ENCODE measurements around the gene PIP5K1B. TPM values are rescaled to one million over a fixed set of nuclear protein-coding genes. Genes with fewer than 3 reads are reported as not detected.

PIP5K1B gene
- total RNA-seq, 1 experiment from 2014 or later, result not detected

DNA sequence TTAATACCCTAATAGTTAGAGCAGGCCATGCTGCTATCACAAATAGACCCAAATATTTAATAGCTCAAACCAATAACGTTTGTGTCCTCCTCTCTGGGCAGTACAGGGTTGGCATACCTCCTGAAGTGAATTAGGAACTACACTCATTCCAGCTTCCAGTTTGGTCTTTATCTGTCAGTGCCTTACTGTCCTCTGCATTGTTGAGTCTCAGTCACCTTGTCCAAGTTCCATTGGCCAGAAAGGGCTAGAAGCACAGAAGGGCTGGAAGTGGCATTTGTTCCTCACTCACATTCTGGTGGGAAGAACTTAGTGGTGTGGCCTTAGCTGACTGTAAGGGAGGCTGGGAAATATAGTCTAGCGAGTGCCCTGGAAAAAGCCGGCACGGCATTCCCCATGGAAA is 341.7 kb downstream of the PIP5K1B start:
- Histone ChIP-seq H3K9me3 (ENCODE audit: control insufficient read depth, insufficient read depth, low read depth, low read length) (no peaks in the 10 kb centered on the region), H3K36me3 (ENCODE audit: control insufficient read depth, insufficient read depth, low read length) (no peaks in the 10 kb centered on the region), H3K27me3 (ENCODE audit: control insufficient read depth, insufficient read depth, low read length) (no peaks in the 10 kb centered on the region), H3K4me3 (ENCODE audit: low read depth in 2 of 2, low read length in 2 of 2) (no peak overlapping the region), H3K4me1 (ENCODE audit: control insufficient read depth, insufficient read depth, low read length) (no peaks in the 10 kb centered on the region), H3K27ac (ENCODE audit: low read length) (no peak overlapping the region)
- intact Hi-C loops (cut with micrococcal nuclease; ENCODE audit: unreplicated experiment), result no loop called here
- CTCF ChIA-PET, result no interaction called here
- POLR2A ChIA-PET, result no interaction called here
- TF ChIP-seq, protein P1, sequence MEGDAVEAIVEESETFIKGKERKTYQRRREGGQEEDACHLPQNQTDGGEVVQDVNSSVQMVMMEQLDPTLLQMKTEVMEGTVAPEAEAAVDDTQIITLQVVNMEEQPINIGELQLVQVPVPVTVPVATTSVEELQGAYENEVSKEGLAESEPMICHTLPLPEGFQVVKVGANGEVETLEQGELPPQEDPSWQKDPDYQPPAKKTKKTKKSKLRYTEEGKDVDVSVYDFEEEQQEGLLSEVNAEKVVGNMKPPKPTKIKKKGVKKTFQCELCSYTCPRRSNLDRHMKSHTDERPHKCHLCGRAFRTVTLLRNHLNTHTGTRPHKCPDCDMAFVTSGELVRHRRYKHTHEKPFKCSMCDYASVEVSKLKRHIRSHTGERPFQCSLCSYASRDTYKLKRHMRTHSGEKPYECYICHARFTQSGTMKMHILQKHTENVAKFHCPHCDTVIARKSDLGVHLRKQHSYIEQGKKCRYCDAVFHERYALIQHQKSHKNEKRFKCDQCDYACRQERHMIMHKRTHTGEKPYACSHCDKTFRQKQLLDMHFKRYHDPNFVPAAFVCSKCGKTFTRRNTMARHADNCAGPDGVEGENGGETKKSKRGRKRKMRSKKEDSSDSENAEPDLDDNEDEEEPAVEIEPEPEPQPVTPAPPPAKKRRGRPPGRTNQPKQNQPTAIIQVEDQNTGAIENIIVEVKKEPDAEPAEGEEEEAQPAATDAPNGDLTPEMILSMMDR (IDR thresholded peaks at IDR 0.05), result no peak
- TF ChIP-seq REST (IDR thresholded peaks at IDR 0.05; ENCODE audit: insufficient read depth in 1 of 2, low read depth in 2 of 2, low read length in 1 of 2) (no peak), TCF7L2 (IDR thresholded peaks at IDR 0.05; ENCODE audit: low read depth, low read length) (no peak), POLR2AphosphoS5 (IDR thresholded peaks at IDR 0.05; ENCODE audit: low read depth, low read length) (no peak), SIN3A (IDR thresholded peaks at IDR 0.05; ENCODE audit: borderline replicate concordance, insufficient read depth, low read depth, low read length) (no peak)
- DNase-seq (ENCODE audit: low read depth, low spot score) (no peak), ATAC-seq (no peak)
- in situ Hi-C loops (cut with HindIII; ENCODE audit: low pct_unique_long_range_greater_than_20kb, low sequenced_read_pairs), result no loop called here
- no TSS peak for BruUV-seq (replicated peaks)

GRCh38 chr9:69047371-69047770 is 342.3 kb downstream of the PIP5K1B start:
- intact Hi-C loops (cut with micrococcal nuclease; ENCODE audit: unreplicated experiment) (no loop called here), in situ Hi-C loops (cut with HindIII; ENCODE audit: low pct_unique_long_range_greater_than_20kb, low sequenced_read_pairs) (no loop called here)
- BruUV-seq (replicated peaks), result no TSS peak
- Histone ChIP-seq H3K9me3 (ENCODE audit: control insufficient read depth, insufficient read depth, low read depth, low read length) (no peaks in the 10 kb centered on the region), H3K4me3 (ENCODE audit: low read depth in 2 of 2, low read length in 2 of 2) (no peak overlapping the region), H3K36me3 (ENCODE audit: control insufficient read depth, insufficient read depth, low read length) (no peaks in the 10 kb centered on the region), H3K27ac (ENCODE audit: low read length) (no peak overlapping the region), H3K4me1 (ENCODE audit: control insufficient read depth, insufficient read depth, low read length) (no peaks in the 10 kb centered on the region), H3K27me3 (ENCODE audit: control insufficient read depth, insufficient read depth, low read length) (no peaks in the 10 kb centered on the region)
- CTCF ChIA-PET, result no interaction called here
- ATAC-seq, result no peak
- POLR2A ChIA-PET, result no interaction called here
- no peak for TF ChIP-seq REST (IDR thresholded peaks at IDR 0.05; ENCODE audit: insufficient read depth in 1 of 2, low read depth in 2 of 2, low read length in 1 of 2)
- TF ChIP-seq TCF7L2 (IDR thresholded peaks at IDR 0.05; ENCODE audit: low read depth, low read length), result no peak
- TF ChIP-seq POLR2AphosphoS5 (IDR thresholded peaks at IDR 0.05; ENCODE audit: low read depth, low read length), result no peak
- TF ChIP-seq, protein P1 (IDR thresholded peaks at IDR 0.05), result no peak
- no peak for TF ChIP-seq SIN3A (IDR thresholded peaks at IDR 0.05; ENCODE audit: borderline replicate concordance, insufficient read depth, low read depth, low read length)
- no peak for DNase-seq (ENCODE audit: low read depth, low spot score)
